ENCODE data around the gene LYST.
"Not testable (repeated sequence)": the region's sequence is repeated elsewhere in the genome, so short reads cannot be mapped to it uniquely, and the experiment has no call there.

Gene LYST

GRCh38 chr1:235635938-235636662, 230.6 kb downstream of the LYST start:
- Mint-ChIP-seq H3K4me3 (no peak overlapping the region), H3K27ac (no peak overlapping the region), H3K9me3 (no peaks in the 10 kb centered on the region), H3K4me1 (peaks cover 14% of the 10 kb centered on the region), H3K36me3 (no peaks in the 10 kb centered on the region)
- DNase-seq (ENCODE audit: low spot score in 2 of 2), result no peak
- peak; percentile 44 for ATAC-seq

DNA sequence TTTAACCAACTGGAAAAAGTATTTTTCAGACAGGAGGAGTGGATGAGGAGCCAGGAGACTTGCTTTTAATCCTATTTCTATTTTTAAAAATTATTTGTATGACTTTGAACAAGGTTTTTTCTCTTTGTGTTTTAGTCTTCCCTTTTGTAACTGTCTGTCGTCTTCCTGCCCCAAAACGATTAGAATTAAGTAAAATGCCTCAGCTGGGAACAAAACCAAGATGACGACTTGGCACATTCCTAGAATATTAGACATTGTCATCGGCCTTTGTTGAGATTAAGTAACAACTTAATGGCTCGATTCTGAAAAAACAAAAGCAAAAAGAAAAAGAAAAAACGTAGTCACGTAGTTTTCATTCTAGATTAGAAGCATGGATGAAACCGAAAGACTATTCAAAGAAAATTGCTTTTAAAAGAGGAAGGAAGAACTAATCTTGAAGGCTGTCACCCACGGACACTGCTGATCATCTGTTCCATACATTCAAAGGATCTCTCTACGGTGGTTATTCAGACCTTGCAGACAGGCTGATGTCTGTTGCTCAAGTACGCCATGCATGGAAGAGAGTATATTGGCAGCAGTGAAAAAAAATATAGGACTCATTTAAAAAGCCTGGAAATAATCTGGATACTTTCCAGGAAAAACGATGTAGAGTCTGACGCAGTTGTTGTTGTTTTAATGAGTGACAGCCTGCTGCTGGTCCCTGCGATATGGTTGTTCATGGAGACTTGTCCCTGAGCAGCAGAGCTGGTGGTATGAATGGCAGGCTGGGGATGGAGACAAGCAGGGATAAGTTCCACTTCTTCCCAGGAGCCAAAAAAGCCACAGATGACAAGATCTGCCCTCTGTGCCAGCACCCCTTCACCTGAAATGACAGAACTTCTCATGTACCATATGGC, 234.0 kb downstream of the LYST start:
- H3K36me3 Mint-ChIP-seq, result no peaks in the 10 kb centered on the region
- no peak overlapping the region for H3K27ac Mint-ChIP-seq
- H3K4me3 Mint-ChIP-seq, result peak overlapping the region; percentile 7
- H3K9me3 Mint-ChIP-seq, result no peaks in the 10 kb centered on the region
- ATAC-seq (no peak), DNase-seq (ENCODE audit: low spot score in 2 of 2) (no peak)
- H3K4me1 Mint-ChIP-seq, result no peaks in the 10 kb centered on the region

DNA sequence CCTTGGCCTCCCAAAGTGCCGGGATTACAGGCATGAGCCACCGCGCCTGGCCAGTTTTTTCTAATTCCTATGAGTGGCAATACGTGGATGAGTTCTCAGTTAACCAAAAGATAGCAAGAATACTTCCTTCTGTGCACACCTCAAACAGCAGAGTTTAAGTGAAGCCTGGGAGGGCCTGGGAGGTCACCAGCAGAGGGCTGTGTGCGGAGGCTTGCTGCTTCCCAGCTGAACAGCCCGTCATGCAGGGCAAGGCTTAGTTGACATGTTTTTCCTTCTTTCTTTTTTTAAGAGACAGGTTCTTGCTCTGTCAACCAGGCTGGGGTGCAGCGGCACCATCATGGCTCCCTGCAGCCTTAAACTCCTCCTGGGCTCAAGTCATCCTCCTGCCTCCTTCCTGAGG, 234.9 kb downstream of the LYST start:
- no peaks in the 10 kb centered on the region for H3K9me3 Mint-ChIP-seq
- no peak overlapping the region for H3K27ac Mint-ChIP-seq
- H3K4me1 Mint-ChIP-seq, result no peaks in the 10 kb centered on the region
- ATAC-seq (no peak), DNase-seq (ENCODE audit: low spot score in 2 of 2) (no peak)
- no peaks in the 10 kb centered on the region for H3K36me3 Mint-ChIP-seq
- no peak overlapping the region for H3K4me3 Mint-ChIP-seq

- Mint-ChIP-seq H3K36me3 (no peaks in the 10 kb centered on the region), H3K4me1 (peaks cover 7% of the 10 kb centered on the region), H3K27ac (no peak overlapping the region), H3K4me3 (no peak overlapping the region), H3K9me3 (no peaks in the 10 kb centered on the region)
- no peak for ATAC-seq
- DNase-seq (ENCODE audit: low spot score in 2 of 2), result no peak
These were observed 238.2 kb downstream of the LYST start for GRCh38 chr1:235628316-235629005.

DNA sequence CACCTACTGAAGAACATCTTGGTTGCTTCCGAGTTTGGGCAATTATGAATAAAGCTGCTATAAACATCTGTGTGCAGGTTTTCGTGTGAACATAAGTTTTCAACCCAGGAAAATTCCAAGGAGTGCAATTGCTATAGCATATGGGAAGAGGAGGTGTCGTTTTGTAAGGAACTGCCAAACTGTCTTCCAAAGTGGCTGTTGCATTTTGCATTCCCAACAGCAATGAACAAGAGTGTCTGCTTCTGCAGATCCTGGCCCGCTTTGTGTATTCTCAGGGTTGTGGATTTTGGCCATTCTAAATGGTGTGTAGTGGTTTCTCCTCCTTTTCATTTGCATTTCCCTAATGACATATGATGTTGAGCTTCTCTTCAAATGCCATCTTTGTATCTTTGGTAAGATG, 240.9 kb downstream of the LYST start:
- ATAC-seq, result no peak

DNA sequence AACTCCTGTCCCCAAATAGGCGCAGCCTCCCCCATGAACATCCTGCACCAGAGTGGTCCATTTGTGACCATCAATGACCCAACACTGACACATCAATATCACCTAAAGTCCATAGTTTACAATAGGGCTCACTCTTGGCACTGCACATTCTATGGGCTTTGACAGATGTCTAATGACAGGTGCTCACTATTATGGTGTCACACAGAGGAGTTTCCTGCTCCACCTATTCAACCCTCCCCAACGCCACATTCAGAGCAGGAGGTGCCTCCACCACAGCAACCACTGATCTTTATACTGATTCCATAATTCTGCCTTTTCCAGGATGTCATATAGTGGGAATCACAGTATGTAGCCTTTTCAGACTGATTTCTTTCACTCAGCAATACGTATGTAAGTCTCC, 241.4 kb downstream of the LYST start:
- no peak for DNase-seq (ENCODE audit: low spot score in 2 of 2)
- H3K27ac Mint-ChIP-seq, result no peak overlapping the region
- ATAC-seq, result no peak
- H3K9me3 Mint-ChIP-seq, result no peaks in the 10 kb centered on the region
- H3K4me3 Mint-ChIP-seq, result no peak overlapping the region
- H3K4me1 Mint-ChIP-seq, result peaks cover 7% of the 10 kb centered on the region
- H3K36me3 Mint-ChIP-seq, result no peaks in the 10 kb centered on the region

More for the DNA sequence above, 240.9 kb downstream of the LYST start:
- H3K9me3 Mint-ChIP-seq, result no peaks in the 10 kb centered on the region
- DNase-seq (ENCODE audit: low spot score in 2 of 2), result no peak
- H3K36me3 Mint-ChIP-seq, result no peaks in the 10 kb centered on the region
- H3K4me3 Mint-ChIP-seq, result no peak overlapping the region
- peaks cover 7% of the 10 kb centered on the region for H3K4me1 Mint-ChIP-seq
- H3K27ac Mint-ChIP-seq, result no peak overlapping the region

DNA sequence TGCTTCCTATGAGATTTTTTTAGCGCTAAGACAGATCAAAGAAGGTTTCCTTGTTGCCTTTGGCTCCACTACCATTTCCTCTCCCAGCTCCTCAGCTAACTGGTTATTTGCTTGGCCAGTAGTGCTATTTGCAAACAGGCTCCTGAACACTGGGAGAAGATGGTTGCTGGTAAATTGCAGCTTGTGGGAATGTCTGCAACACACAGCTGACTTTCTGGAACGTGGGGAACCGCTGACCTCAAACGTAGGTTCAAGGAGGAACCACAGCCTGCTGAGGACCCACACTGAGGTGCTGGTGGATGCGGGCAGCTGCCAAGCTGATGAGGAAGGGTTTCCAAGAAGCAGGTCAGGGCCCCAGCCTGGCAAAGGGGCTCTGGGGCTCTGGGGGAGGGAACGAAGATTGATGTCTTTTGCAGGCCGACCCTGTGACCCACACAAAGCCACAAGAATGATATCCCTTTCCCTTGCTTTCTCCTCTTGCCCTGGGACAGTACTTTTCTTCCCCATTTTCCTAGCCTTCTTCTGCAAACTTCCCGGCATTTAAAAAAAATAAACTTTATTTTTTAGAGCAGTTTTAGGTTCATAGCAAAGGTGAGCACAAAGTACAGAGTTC, 241.9 kb downstream of the LYST start:
- ATAC-seq (no peak), DNase-seq (ENCODE audit: low spot score in 2 of 2) (no peak)
- H3K36me3 Mint-ChIP-seq, result no peaks in the 10 kb centered on the region

GRCh38 chr1:235622936-235623779, 243.5 kb downstream of the LYST start:
- H3K4me3 Mint-ChIP-seq, result no peak overlapping the region
- peaks cover 7% of the 10 kb centered on the region for H3K4me1 Mint-ChIP-seq
- no peak for ATAC-seq
- no peaks in the 10 kb centered on the region for H3K36me3 Mint-ChIP-seq
- H3K27ac Mint-ChIP-seq, result no peak overlapping the region
- no peak for DNase-seq (ENCODE audit: low spot score in 2 of 2)
- no peaks in the 10 kb centered on the region for H3K9me3 Mint-ChIP-seq

More for the DNA sequence above, 241.9 kb downstream of the LYST start:
- Mint-ChIP-seq H3K27ac (no peak overlapping the region), H3K4me1 (peaks cover 7% of the 10 kb centered on the region), H3K9me3 (no peaks in the 10 kb centered on the region), H3K4me3 (no peak overlapping the region)

DNA sequence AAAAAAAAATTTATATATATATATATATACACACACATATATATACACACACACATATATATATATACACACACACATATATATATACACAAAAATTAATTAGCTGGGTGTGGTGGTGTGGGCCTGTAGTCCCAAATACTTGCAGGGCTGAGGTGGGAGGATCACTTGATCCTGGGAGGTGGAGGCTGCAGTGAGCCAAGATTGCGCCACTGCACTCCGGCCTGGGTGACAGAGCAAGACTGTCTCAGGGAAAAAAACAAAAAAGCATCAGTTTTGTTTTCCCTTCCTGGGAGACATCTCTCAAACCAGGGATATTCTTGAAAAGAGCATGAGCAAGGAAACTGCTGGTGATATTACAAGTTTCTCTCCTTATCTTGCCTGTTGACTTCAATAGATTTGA, 247.6 kb downstream of the LYST start:
- H3K27ac Mint-ChIP-seq; ATAC-seq; H3K9me3 Mint-ChIP-seq; H3K4me3 Mint-ChIP-seq; H3K4me1 Mint-ChIP-seq; DNase-seq (ENCODE audit: low spot score in 2 of 2); H3K36me3 Mint-ChIP-seq: not testable (repeated sequence)

DNA sequence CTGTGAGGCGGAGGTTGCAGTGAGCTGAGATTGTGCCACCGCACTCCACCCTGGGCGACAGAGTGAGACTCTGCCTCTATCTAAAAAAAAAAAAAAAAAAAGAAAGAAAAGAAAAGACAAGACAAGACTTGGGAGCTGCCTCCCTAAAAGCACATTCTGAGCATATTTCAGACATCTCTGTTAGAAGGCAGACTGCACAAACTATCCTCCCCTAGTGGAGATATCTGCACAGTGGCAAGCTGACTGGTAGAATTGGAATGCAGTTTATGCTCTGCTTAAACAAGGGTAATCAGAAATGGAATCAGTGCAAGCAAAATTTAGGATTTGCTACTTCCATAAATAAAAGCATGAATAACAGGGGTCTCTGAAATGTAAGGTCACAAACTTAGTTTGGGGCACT, 248.9 kb downstream of the LYST start:
- ATAC-seq (no peak), DNase-seq (ENCODE audit: low spot score in 2 of 2) (no peak)
- H3K36me3 Mint-ChIP-seq, result no peaks in the 10 kb centered on the region
- no peaks in the 10 kb centered on the region for H3K4me1 Mint-ChIP-seq
- no peaks in the 10 kb centered on the region for H3K9me3 Mint-ChIP-seq
- H3K27ac Mint-ChIP-seq, result no peak overlapping the region
- H3K4me3 Mint-ChIP-seq, result no peak overlapping the region

GRCh38 chr1:235617140-235617539, 249.6 kb downstream of the LYST start:
- Mint-ChIP-seq H3K9me3 (no peaks in the 10 kb centered on the region), H3K4me1 (no peaks in the 10 kb centered on the region), H3K36me3 (no peaks in the 10 kb centered on the region), H3K4me3 (no peak overlapping the region), H3K27ac (no peak overlapping the region)
- no peak for DNase-seq (ENCODE audit: low spot score in 2 of 2)
- ATAC-seq, result no peak

GRCh38 chr1:235614442-235614954, 252.2 kb downstream of the LYST start:
- no peak overlapping the region for H3K27ac Mint-ChIP-seq
- DNase-seq (ENCODE audit: low spot score in 2 of 2), result no peak
- no peak for ATAC-seq
- no peaks in the 10 kb centered on the region for H3K36me3 Mint-ChIP-seq
- no peaks in the 10 kb centered on the region for H3K9me3 Mint-ChIP-seq
- no peaks in the 10 kb centered on the region for H3K4me1 Mint-ChIP-seq
- H3K4me3 Mint-ChIP-seq, result no peak overlapping the region

GRCh38 chr1:235613602-235614001, 253.1 kb downstream of the LYST start:
- H3K4me1 Mint-ChIP-seq, result no peaks in the 10 kb centered on the region
- no peaks in the 10 kb centered on the region for H3K36me3 Mint-ChIP-seq
- no peaks in the 10 kb centered on the region for H3K9me3 Mint-ChIP-seq
- no peak overlapping the region for H3K4me3 Mint-ChIP-seq
- H3K27ac Mint-ChIP-seq, result no peak overlapping the region
- DNase-seq (ENCODE audit: low spot score in 2 of 2) (no peak), ATAC-seq (no peak)

- ATAC-seq, result no peak
- H3K4me3 Mint-ChIP-seq, result no peak overlapping the region
- DNase-seq (ENCODE audit: low spot score in 2 of 2), result no peak
- no peaks in the 10 kb centered on the region for H3K36me3 Mint-ChIP-seq
- no peaks in the 10 kb centered on the region for H3K9me3 Mint-ChIP-seq
- no peak overlapping the region for H3K27ac Mint-ChIP-seq
- no peaks in the 10 kb centered on the region for H3K4me1 Mint-ChIP-seq
These were observed 253.9 kb downstream of the LYST start for GRCh38 chr1:235612761-235613160.

Data from stimulated activated effector memory CD8-positive, alpha-beta T cell treated with anti-CD3 and anti-CD28 coated beads, Interleukin-12 subunit alpha, Interleukin-12 subunit beta, amount 100 ng/mL, for 72 hours (primary cell).